OCI-LY1 (cell line): ENCODE results near the gene MTERF4.

Source experiments
- CTCF ChIP-seq: fragments of 200-600 bp; sonication (generic), shearing (Covaris generic); IDR thresholded peaks from 2 replicates; pipeline ENCODE4 v1.5.1; 2017; ENCODE audit warnings: mild to moderate bottlenecking, antibody characterized with exemption, low read length, moderate library complexity, mixed read lengths
- EZH2 ChIP-seq: fragments of 200-600 bp; sonication (generic), shearing (Covaris generic); IDR thresholded peaks from 2 replicates; pipeline ENCODE4 v1.8.0; 2017; ENCODE audit warnings: borderline replicate concordance, mixed run types, mild to moderate bottlenecking, antibody characterized with exemption, low read length, moderate library complexity, mixed read lengths

GRCh38 chr2:241133436-241133820 lies 31.3 kb upstream of the MTERF4 start:
- TF ChIP-seq EZH2 (no peak), CTCF (no peak)
